H9 (cell line): ENCODE results near the gene ALX3. TPM values are rescaled to one million over a fixed set of nuclear protein-coding genes. Genes with fewer than 3 reads are reported as not detected.

Experiments used
- DNase-seq: peaks from one replicate; pipeline ENCODE4 v3.0.0-alpha.2; 2017
- H2AFZ ChIP-seq: one replicate; pipeline ENCODE4 v1.6.1; 2013; ENCODE audit warnings: mild to moderate bottlenecking, low read length, control low read depth, moderate library complexity
- H2AK5ac ChIP-seq: 2 replicates; pipeline ENCODE4 v1.6.1; 2013; ENCODE audit warnings: low read length, control low read depth, mixed read lengths; ENCODE audit not compliant: insufficient read length
- H2BK120ac ChIP-seq: one replicate; pipeline ENCODE4 v1.6.1; 2013; ENCODE audit warnings: low read depth, mild to moderate bottlenecking, low read length, control low read depth, inconsistent platforms; ENCODE audit not compliant: poor library complexity, severe bottlenecking
- H2BK12ac ChIP-seq: 2 replicates; pipeline ENCODE4 v1.6.1; 2013; ENCODE audit warnings: low read length, control low read depth, mixed read lengths, low read depth; ENCODE audit not compliant: insufficient read length
- H2BK15ac ChIP-seq: 2 replicates; pipeline ENCODE4 v1.6.1; 2013; ENCODE audit warnings: low read depth, low read length, control low read depth
- H2BK20ac ChIP-seq: one replicate; pipeline ENCODE4 v1.6.1; 2013; ENCODE audit warnings: low read depth, mild to moderate bottlenecking, low read length, control low read depth, inconsistent platforms; ENCODE audit not compliant: poor library complexity, severe bottlenecking
- H2BK5ac ChIP-seq: 2 replicates; pipeline ENCODE4 v1.6.1; 2013; ENCODE audit warnings: low read length, control low read depth, mixed read lengths; ENCODE audit not compliant: insufficient read length
- H3K14ac ChIP-seq: 2 replicates; pipeline ENCODE4 v1.6.1; 2013; ENCODE audit warnings: low read length, control low read depth; ENCODE audit not compliant: insufficient read depth
- H3K18ac ChIP-seq: 2 replicates; pipeline ENCODE4 v1.6.1; 2013; ENCODE audit warnings: low read depth, mild to moderate bottlenecking, mixed read lengths, low read length, control low read depth; ENCODE audit not compliant: insufficient read length
- H3K23ac ChIP-seq: 2 replicates; pipeline ENCODE4 v1.6.1; 2013; ENCODE audit warnings: low read length, control low read depth, mixed read lengths, low read depth; ENCODE audit not compliant: insufficient read length
- H3K23me2 ChIP-seq: 2 replicates; pipeline ENCODE4 v1.6.1; 2013; ENCODE audit warnings: low read depth, mild to moderate bottlenecking, mixed read lengths, low read length, control low read depth; ENCODE audit not compliant: insufficient read length, poor library complexity, severe bottlenecking
- H3K27ac ChIP-seq: 2 replicates; pipeline ENCODE4 v1.5.1; 2013; ENCODE audit warnings: low read length, control low read depth, mixed read lengths, low read depth; ENCODE audit not compliant: insufficient read length
- H3K27me3 ChIP-seq: 2 replicates; pipeline ENCODE4 v1.6.1; 2013; ENCODE audit warnings: low read length, control low read depth, inconsistent platforms; ENCODE audit not compliant: insufficient read depth
- H3K4ac ChIP-seq: 2 replicates; pipeline ENCODE4 v1.6.1; 2013; ENCODE audit warnings: low read depth, mild to moderate bottlenecking, control low read depth, inconsistent platforms, low read length, moderate library complexity
- H3K4me1 ChIP-seq: 2 replicates; pipeline ENCODE4 v1.6.1; 2013; ENCODE audit warnings: low read length, control low read depth, inconsistent platforms; ENCODE audit not compliant: insufficient read depth
- H3K4me2 ChIP-seq: 2 replicates; pipeline ENCODE4 v1.6.1; 2013; ENCODE audit warnings: low read length, control low read depth, mixed read lengths; ENCODE audit not compliant: insufficient read length, insufficient read depth
- H3K56ac ChIP-seq: 2 replicates; pipeline ENCODE4 v1.6.1; 2013; ENCODE audit warnings: low read depth, mild to moderate bottlenecking, mixed read lengths, low read length, control low read depth; ENCODE audit not compliant: insufficient read length
- H3K79me1 ChIP-seq: 2 replicates; pipeline ENCODE4 v1.6.1; 2013; ENCODE audit warnings: low read depth, mild to moderate bottlenecking, moderate library complexity, low read length, control low read depth, inconsistent platforms; ENCODE audit not compliant: insufficient read depth, poor library complexity, severe bottlenecking
- H3K79me2 ChIP-seq: 2 replicates; pipeline ENCODE4 v1.6.1; 2013; ENCODE audit warnings: low read length, control low read depth, inconsistent platforms; ENCODE audit not compliant: insufficient read depth
- H3K9ac ChIP-seq: 2 replicates; pipeline ENCODE4 v1.6.1; 2013; ENCODE audit warnings: low read length, control low read depth, mixed read lengths; ENCODE audit not compliant: insufficient read length; ENCODE audit errors: extremely low read depth
- H3K9me3 ChIP-seq: one replicate; pipeline ENCODE4 v1.6.1; 2013; ENCODE audit warnings: low read depth, low read length, inconsistent platforms; ENCODE audit not compliant: control insufficient read depth
- H3T11ph ChIP-seq: one replicate; pipeline ENCODE4 v1.6.1; 2013; ENCODE audit warnings: mild to moderate bottlenecking, low read length, control low read depth, inconsistent platforms
- H4K20me1 ChIP-seq: one replicate; pipeline ENCODE4 v1.6.1; 2013; ENCODE audit not compliant: control insufficient read depth, insufficient read length, insufficient read depth
- H4K5ac ChIP-seq: 2 replicates; pipeline ENCODE4 v1.6.1; 2013; ENCODE audit warnings: low read depth, mild to moderate bottlenecking, mixed read lengths, low read length, control low read depth; ENCODE audit not compliant: insufficient read length
- H4K8ac ChIP-seq: replicated peaks from 2 replicates; pipeline ENCODE4 v1.6.1; 2013; ENCODE audit warnings: low read length, control low read depth, mixed read lengths, low read depth; ENCODE audit not compliant: insufficient read length
- H4K91ac ChIP-seq: 2 replicates; pipeline ENCODE4 v1.6.1; 2013; ENCODE audit warnings: low read depth, mild to moderate bottlenecking, moderate library complexity, mixed read lengths, low read length, control low read depth; ENCODE audit not compliant: insufficient read length
- H3K27ac Mint-ChIP-seq, 3 experiments: 2 replicates in 2 of 3; 3 replicates in 1 of 3; pipeline ENCODE4 v1.8.0; 2020 to 2021; ENCODE audit warnings: mixed read lengths in 3 of 3, mild to moderate bottlenecking in 1 of 3, moderate library complexity in 1 of 3
- H3K27me3 Mint-ChIP-seq: 2 replicates; pipeline ENCODE4 v1.8.0; 2021; ENCODE audit warnings: low read depth, mild to moderate bottlenecking, moderate library complexity, mixed read lengths
- H3K36me3 Mint-ChIP-seq, 3 experiments: 2 replicates in 2 of 3; 3 replicates in 1 of 3; pipeline ENCODE4 v1.8.0; 2020 to 2021; ENCODE audit warnings: low read depth in 3 of 3, mixed read lengths in 3 of 3; ENCODE audit not compliant: insufficient read depth in 1 of 3
- H3K4me1 Mint-ChIP-seq, 2 experiments: 2 replicates each; pipeline ENCODE4 v1.8.0; 2020; ENCODE audit warnings: mixed read lengths in 2 of 2
- H3K4me3 Mint-ChIP-seq, 2 experiments: 2 replicates in 1 of 2; 3 replicates in 1 of 2; pipeline ENCODE4 v1.8.0; 2020 to 2021; ENCODE audit warnings: mild to moderate bottlenecking in 2 of 2, mixed read lengths in 2 of 2, moderate library complexity in 1 of 2
- H3K9me3 Mint-ChIP-seq, 2 experiments: 2 replicates in 1 of 2; 3 replicates in 1 of 2; pipeline ENCODE4 v1.8.0; 2020; ENCODE audit warnings: mild to moderate bottlenecking in 2 of 2, mixed read lengths in 2 of 2, moderate library complexity in 1 of 2
- CTCF ChIP-seq: fragments of 200-600 bp; sonication (generic); conservative IDR thresholded peaks from 3 replicates; pipeline ENCODE4 v1.8.0; 2021; ENCODE audit warnings: antibody characterized with exemption, mild to moderate bottlenecking
- WGBS: extraction: QIAGEN DNeasy Blood & Tissue Kit; methylation state at CpG from one replicate; pipeline ENCODE4 v1.1.7; 2013; ENCODE audit warnings: missing lambda C conversion rate, low lambda C conversion rate, mixed read lengths; ENCODE audit not compliant: insufficient read length; ENCODE audit errors: extremely low coverage; 5-methylcytosine and 5-hydroxymethylcytosine counted together
- total RNA-seq: library from RNA; stranded (reverse); gene quantifications from 2 replicates; pipeline ENCODE4 v1.2.1, GENCODE V29; 2021

The ALX3 gene
- total RNA-seq, 1 experiment from 2014 or later = not detected

DNA sequence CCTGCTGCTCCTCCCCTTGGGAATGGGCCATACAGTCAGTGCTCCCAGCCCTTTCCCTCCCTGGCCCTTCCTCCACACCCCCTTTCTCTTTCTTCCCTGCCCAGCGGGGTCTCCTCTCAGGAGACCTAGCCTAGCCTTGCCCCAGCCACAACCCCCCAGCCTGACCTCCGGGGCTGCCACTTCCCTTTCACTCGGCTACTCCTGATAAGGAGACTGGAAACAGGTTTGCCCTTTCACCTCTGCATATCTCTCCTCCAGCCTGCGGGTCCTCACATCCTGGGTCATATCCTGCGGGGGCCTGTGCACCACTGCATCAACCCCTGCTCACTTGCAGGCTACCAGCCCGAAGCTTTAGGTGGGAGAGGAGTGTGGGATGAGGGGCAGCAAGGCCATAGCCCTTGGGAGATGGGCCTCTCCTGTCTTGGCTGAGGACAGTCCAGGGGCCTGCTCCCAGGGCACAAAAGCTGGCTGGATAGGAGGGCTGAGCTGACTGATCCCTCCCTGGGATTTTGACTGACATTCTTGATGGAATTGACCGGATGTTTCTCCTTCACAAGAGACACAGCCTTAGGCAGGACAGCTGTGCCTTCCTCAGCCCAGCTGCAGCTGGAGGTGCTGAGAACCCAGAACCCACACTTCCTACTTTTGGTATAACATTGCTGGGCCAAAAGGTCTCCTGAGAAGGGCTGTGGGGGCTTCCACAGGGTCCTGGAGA, 19.2 kb upstream of the ALX3 start:
- no peaks in the 10 kb centered on the region for H3K9me3 ChIP-seq
- no peak overlapping the region for H3K18ac ChIP-seq
- Mint-ChIP-seq H3K9me3 (peaks cover 0 to 2% of the 10 kb centered on the region in 2 experiments; a peak in 2 of 5 replicates), H3K4me3 (no peak overlapping the region), H3K4me1 (peaks cover 11 to 24% of the 10 kb centered on the region in 2 experiments), H3K27ac (no peak overlapping the region), H3K27me3 (peaks cover 59% of the 10 kb centered on the region), H3K36me3 (no peaks in the 10 kb centered on the region; a peak in 1 of 7 replicates)
- no peak overlapping the region for H3K27ac ChIP-seq
- H2BK15ac ChIP-seq = no peak overlapping the region
- H4K20me1 ChIP-seq = no peaks in the 10 kb centered on the region
- H3K56ac ChIP-seq = no peak overlapping the region
- no peak overlapping the region; the same call in 1 of the 2 replicates for H3K14ac ChIP-seq
- H3K79me1 ChIP-seq = no peaks in the 10 kb centered on the region
- H2AK5ac ChIP-seq = no peak overlapping the region
- no peak overlapping the region for H4K91ac ChIP-seq
- H4K8ac ChIP-seq = no peak overlapping the region
- peaks cover 24% of the 10 kb centered on the region for H3K27me3 ChIP-seq
- H2BK20ac ChIP-seq = no peak overlapping the region
- no peak overlapping the region for H2BK5ac ChIP-seq
- no peak overlapping the region for H2BK120ac ChIP-seq
- no peak overlapping the region for H4K5ac ChIP-seq
- H3K79me2 ChIP-seq = no peaks in the 10 kb centered on the region
- no peak overlapping the region for H2BK12ac ChIP-seq
- H3K9ac ChIP-seq = no peak overlapping the region
- no peak overlapping the region for H3K23ac ChIP-seq
- WGBS = no CpG with 5 or more reads among the region's 7 CpGs
- no peak overlapping the region for H3K4me2 ChIP-seq
- no peak overlapping the region for H3K4ac ChIP-seq
- no peak for DNase-seq
- H3K4me1 ChIP-seq = no peaks in the 10 kb centered on the region
- no peak overlapping the region for H2AFZ ChIP-seq
- H3K23me2 ChIP-seq = no peaks in the 10 kb centered on the region
- no peak for TF ChIP-seq CTCF
- no peak overlapping the region for H3T11ph ChIP-seq
